Parathyroid adenoma (tissue), 2 donors: Measurements from ENCODE around the gene MAP3K20.

Experiments
- H2AFZ ChIP-seq: fragments of 300-600 bp; sonication (generic); one replicate; pipeline ENCODE4 v1.7.0; 2017; ENCODE audit warnings: antibody characterized with exemption, mild to moderate bottlenecking
- H3K27ac ChIP-seq: fragments of 300-600 bp; sonication (generic); one replicate; pipeline ENCODE4 v1.7.0; 2017
- H3K27me3 ChIP-seq: fragments of 300-600 bp; sonication (generic); one replicate; pipeline ENCODE4 v1.7.0; 2017; ENCODE audit warnings: low read length; ENCODE audit not compliant: control insufficient read depth, insufficient read depth
- H3K36me3 ChIP-seq: fragments of 300-600 bp; sonication (generic); one replicate; pipeline ENCODE4 v1.7.0; 2017; ENCODE audit warnings: low read length; ENCODE audit not compliant: control insufficient read depth, insufficient read depth
- H3K4me1 ChIP-seq: fragments of 300-600 bp; sonication (generic); one replicate; pipeline ENCODE4 v1.7.0; 2017; ENCODE audit warnings: control low read depth
- H3K4me2 ChIP-seq: fragments of 300-600 bp; sonication (generic); one replicate; pipeline ENCODE4 v1.7.0; 2017; ENCODE audit warnings: low read length
- H3K4me3 ChIP-seq: fragments of 300-600 bp; sonication (generic); one replicate; pipeline ENCODE4 v1.7.0; 2017; ENCODE audit warnings: low read depth, low read length
- H3K79me2 ChIP-seq: fragments of 300-600 bp; sonication (generic); one replicate; pipeline ENCODE4 v1.7.0; 2017; ENCODE audit warnings: control low read depth
- H3K9ac ChIP-seq: fragments of 300-600 bp; sonication (generic); one replicate; pipeline ENCODE4 v1.7.0; 2017; ENCODE audit warnings: mild to moderate bottlenecking
- H3K9me3 ChIP-seq: fragments of 300-600 bp; sonication (generic); one replicate; pipeline ENCODE4 v1.7.0; 2017; ENCODE audit warnings: low read length; ENCODE audit not compliant: control insufficient read depth
- TF ChIP-seq, protein P1 (sequence below): fragments of 300-600 bp; sonication (generic); IDR thresholded peaks from one replicate; pipeline ENCODE4 v1.7.0; 2017; ENCODE audit warnings: antibody characterized with exemption, mild to moderate bottlenecking
- donor health status: primary hyperparathyroidism.

Gene MAP3K20

DNA sequence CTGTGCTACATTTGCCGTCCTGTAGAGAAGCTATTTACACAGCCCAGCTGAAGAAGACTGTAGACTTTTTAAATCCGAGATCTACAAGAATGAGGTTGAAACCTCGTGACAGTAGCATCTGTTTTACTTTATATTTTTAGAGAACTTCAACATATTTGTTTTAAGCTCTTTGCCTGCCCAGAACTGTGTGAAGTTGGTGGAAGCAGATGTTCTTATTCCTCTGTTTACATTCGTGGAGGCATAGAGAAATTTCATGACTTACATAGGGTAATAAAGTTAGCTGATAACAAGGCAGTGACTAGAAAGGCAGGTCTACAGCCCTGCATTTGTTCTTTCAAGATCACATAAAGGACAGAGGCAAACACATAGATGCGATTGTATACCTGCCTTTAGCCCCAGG, 47.0 kb upstream of the MAP3K20 start:
- no peak overlapping the region for H2AFZ ChIP-seq
- no peak overlapping the region for H3K4me2 ChIP-seq
- H3K4me3 ChIP-seq = no peak overlapping the region
- TF ChIP-seq, protein P1, sequence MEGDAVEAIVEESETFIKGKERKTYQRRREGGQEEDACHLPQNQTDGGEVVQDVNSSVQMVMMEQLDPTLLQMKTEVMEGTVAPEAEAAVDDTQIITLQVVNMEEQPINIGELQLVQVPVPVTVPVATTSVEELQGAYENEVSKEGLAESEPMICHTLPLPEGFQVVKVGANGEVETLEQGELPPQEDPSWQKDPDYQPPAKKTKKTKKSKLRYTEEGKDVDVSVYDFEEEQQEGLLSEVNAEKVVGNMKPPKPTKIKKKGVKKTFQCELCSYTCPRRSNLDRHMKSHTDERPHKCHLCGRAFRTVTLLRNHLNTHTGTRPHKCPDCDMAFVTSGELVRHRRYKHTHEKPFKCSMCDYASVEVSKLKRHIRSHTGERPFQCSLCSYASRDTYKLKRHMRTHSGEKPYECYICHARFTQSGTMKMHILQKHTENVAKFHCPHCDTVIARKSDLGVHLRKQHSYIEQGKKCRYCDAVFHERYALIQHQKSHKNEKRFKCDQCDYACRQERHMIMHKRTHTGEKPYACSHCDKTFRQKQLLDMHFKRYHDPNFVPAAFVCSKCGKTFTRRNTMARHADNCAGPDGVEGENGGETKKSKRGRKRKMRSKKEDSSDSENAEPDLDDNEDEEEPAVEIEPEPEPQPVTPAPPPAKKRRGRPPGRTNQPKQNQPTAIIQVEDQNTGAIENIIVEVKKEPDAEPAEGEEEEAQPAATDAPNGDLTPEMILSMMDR = no peak
- no peaks in the 10 kb centered on the region for H3K9me3 ChIP-seq
- no peaks in the 10 kb centered on the region for H3K4me1 ChIP-seq
- no peak overlapping the region for H3K27ac ChIP-seq
- H3K79me2 ChIP-seq = no peaks in the 10 kb centered on the region
- no peak overlapping the region for H3K9ac ChIP-seq
- H3K36me3 ChIP-seq = no peaks in the 10 kb centered on the region
- H3K27me3 ChIP-seq = no peaks in the 10 kb centered on the region

DNA sequence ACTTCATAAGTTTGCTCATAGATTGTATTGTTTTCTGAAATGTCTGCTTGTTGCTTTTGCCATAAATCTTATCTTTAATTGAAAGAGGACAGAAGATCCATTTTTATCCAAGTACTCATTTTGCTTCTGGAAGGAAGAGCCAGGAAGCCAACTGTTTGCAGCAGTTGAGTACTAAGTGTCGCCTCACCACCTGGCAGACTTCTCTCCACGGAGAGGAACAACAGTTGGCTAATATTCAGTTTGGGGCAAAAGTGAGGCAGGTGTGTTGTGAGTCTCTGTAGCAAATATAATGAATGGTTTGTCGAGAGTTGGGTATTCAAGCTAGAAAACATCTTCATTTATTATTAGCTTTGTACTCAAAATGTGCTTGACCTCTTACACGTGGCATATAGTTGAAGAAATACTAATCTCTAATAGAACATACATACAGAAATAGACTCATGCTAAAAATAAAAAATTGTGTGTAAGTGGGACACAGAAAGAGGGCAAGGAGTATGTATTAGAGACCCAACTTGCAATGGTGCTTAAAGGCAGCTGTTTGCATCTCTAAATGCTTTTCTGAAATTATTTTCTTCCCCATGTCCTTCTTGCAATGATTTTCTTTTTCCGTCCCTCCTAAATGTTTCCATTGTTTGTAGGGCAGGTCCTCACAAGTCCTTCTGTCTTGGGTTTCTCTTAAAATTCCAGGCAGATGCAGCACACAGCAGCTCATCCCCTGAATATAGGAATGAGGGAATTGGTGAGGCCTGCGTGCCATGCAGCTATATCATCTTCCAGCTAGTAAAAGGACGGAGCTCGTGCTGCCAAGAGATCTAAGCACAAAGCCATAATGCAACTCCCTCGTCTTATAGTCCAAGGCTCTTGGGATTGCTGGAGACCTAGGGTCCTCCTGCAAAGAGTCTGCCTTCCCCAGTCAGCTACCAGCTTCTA, 44.8 kb upstream of the MAP3K20 start:
- Histone ChIP-seq H3K27me3 (no peaks in the 10 kb centered on the region), H3K4me1 (no peaks in the 10 kb centered on the region), H3K4me3 (no peak overlapping the region), H2AFZ (no peak overlapping the region), H3K9ac (no peak overlapping the region), H3K9me3 (no peaks in the 10 kb centered on the region), H3K27ac (no peak overlapping the region), H3K36me3 (no peaks in the 10 kb centered on the region), H3K79me2 (no peaks in the 10 kb centered on the region), H3K4me2 (no peak overlapping the region)
- TF ChIP-seq, protein P1 = no peak

DNA sequence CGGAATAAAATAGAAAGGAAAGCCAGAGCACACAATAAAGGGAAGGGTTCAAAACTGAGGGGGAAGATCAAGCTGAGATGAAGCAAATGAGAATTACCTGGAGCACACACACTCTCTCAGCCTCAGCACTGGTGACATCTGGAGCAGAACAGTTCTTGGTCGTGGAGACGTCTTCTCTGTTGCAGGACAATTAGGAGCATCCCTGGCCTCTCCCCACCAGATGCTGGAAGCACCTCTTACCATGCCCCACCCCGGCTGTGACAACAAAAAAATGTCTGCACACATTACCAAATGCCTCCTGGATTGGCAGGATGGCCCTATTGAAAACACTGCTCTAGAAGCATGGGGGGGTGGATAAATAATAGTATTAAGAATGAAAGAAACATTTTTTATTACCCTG, 43.6 kb upstream of the MAP3K20 start:
- no peak overlapping the region for H2AFZ ChIP-seq
- H3K27me3 ChIP-seq = no peaks in the 10 kb centered on the region
- no peak overlapping the region for H3K27ac ChIP-seq
- H3K9ac ChIP-seq = no peak overlapping the region
- H3K4me2 ChIP-seq = no peak overlapping the region
- TF ChIP-seq, protein P1 = no peak
- no peaks in the 10 kb centered on the region for H3K36me3 ChIP-seq
- H3K9me3 ChIP-seq = no peaks in the 10 kb centered on the region
- no peak overlapping the region for H3K4me3 ChIP-seq
- H3K79me2 ChIP-seq = no peaks in the 10 kb centered on the region
- H3K4me1 ChIP-seq = no peaks in the 10 kb centered on the region

DNA sequence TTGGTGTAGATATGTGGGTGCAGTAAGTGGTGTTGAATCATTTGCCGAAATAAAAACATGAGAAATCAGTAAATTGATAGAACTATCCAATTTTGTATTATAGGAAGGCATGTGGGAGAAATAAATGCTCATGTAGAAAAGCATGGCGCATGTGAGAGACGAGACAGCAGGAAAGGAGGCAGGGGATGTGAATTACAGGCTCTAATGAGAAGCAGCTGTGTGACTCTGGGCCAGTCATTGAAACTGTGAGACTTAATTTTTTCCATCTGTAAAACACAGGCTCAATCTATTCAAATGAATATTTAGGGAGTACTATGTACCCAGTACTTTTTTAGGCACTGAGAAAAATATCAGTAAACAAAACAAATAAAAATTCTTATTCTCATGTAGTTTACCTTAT, 42.6 kb upstream of the MAP3K20 start:
- H3K36me3 ChIP-seq = no peaks in the 10 kb centered on the region
- H3K4me2 ChIP-seq = no peak overlapping the region
- no peaks in the 10 kb centered on the region for H3K4me1 ChIP-seq
- no peaks in the 10 kb centered on the region for H3K79me2 ChIP-seq
- H3K27me3 ChIP-seq = no peaks in the 10 kb centered on the region
- no peaks in the 10 kb centered on the region for H3K9me3 ChIP-seq
- no peak overlapping the region for H3K27ac ChIP-seq
- H3K9ac ChIP-seq = no peak overlapping the region
- H3K4me3 ChIP-seq = no peak overlapping the region
- no peak overlapping the region for H2AFZ ChIP-seq
- TF ChIP-seq, protein P1 = no peak

DNA sequence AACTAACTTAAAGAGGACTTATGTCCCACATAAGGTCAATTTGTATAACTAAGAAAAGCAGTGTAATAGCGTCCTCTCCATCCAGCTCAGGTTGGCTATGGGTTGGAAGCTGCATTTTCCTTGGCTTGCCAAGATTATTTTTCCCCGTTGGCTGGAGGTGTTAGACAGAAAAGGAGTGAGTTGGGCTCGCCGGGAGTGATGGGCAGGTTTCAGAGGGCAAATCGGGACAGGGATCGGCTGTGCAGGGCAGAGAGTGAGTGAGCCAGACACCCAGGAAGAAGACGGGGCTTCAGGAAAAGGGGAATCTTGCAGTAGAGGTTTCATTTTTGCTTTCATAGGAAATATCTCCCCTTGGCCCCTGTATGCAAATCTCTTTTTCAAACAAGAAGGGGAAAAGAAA, 41.5 kb upstream of the MAP3K20 start:
- Histone ChIP-seq H3K9ac (no peak overlapping the region), H3K4me3 (no peak overlapping the region), H3K27me3 (no peaks in the 10 kb centered on the region), H3K4me1 (no peaks in the 10 kb centered on the region), H3K79me2 (no peaks in the 10 kb centered on the region), H2AFZ (no peak overlapping the region), H3K4me2 (no peak overlapping the region), H3K27ac (no peak overlapping the region), H3K9me3 (no peaks in the 10 kb centered on the region), H3K36me3 (no peaks in the 10 kb centered on the region)
- TF ChIP-seq, protein P1 = no peak
